ENCODE measurements around the gene PTPN7.

DNA sequence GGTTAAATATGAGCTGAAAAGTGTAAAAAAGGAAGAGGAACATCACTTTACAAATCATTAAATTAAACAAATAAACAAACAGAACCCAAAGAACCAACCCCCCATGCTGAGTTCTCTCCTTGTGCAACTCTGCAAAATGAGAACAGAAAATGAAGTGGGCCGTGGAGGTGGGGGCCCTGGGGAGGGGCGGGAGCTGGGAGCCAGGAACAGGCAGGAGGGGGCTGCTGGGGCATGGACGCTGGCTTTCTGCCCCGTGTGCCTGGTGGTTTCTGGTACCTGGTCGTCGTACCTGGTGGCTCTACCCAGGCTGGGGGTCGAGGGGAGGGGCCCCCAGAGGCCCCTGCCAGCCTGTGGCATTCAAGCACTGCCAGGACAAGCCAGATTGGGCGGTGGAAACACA, 26.9 kb downstream of the PTPN7 start:
- TF ChIP-seq, protein P1, sequence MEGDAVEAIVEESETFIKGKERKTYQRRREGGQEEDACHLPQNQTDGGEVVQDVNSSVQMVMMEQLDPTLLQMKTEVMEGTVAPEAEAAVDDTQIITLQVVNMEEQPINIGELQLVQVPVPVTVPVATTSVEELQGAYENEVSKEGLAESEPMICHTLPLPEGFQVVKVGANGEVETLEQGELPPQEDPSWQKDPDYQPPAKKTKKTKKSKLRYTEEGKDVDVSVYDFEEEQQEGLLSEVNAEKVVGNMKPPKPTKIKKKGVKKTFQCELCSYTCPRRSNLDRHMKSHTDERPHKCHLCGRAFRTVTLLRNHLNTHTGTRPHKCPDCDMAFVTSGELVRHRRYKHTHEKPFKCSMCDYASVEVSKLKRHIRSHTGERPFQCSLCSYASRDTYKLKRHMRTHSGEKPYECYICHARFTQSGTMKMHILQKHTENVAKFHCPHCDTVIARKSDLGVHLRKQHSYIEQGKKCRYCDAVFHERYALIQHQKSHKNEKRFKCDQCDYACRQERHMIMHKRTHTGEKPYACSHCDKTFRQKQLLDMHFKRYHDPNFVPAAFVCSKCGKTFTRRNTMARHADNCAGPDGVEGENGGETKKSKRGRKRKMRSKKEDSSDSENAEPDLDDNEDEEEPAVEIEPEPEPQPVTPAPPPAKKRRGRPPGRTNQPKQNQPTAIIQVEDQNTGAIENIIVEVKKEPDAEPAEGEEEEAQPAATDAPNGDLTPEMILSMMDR (IDR thresholded peaks at IDR 0.05; ENCODE audit: low read depth, low read length), result no peak
- no peak for TF ChIP-seq POLR2A (IDR thresholded peaks at IDR 0.05; ENCODE audit: extremely low read depth, insufficient read length)
- TF ChIP-seq, protein P2, sequence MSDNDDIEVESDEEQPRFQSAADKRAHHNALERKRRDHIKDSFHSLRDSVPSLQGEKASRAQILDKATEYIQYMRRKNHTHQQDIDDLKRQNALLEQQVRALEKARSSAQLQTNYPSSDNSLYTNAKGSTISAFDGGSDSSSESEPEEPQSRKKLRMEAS (IDR thresholded peaks at IDR 0.05; ENCODE audit: low read depth, low read length), result no peak
- no peak for TF ChIP-seq MYC (IDR thresholded peaks at IDR 0.05; ENCODE audit: low read depth, low read length)
